Posterior cingulate gyrus (tissue), 11 donors: ENCODE data around the gene TSPYL6.

Source experiments
- DNase-seq, 10 donors: peaks; one replicate each; pipeline versions ENCODE4 v3.0.0 to v3.0.0-alpha.2; 2020 to 2021; ENCODE audit warnings: mixed read lengths in 3 of 10
- intact Hi-C: fragments of 100-400 bp; cut with DNase I; formaldehyde crosslinking; loops from one replicate; pipeline ENCODE4 v1.15.1; 2023

The TSPYL6 gene

GRCh38 chr2:54207666-54208195 lies 48.3 kb downstream of the TSPYL6 start:
- DNase-seq = no peak
- intact Hi-C loops = loop anchor here (5.0 kb wide), 1 partner anchor 125 kb away; a partner anchor contains a TSS

- DNase-seq = no peak
- intact Hi-C loops = loop anchor here (5.0 kb wide), 1 partner anchor 126 kb away; a partner anchor contains a TSS
Measured at GRCh38 chr2:54206596-54206995, 49.4 kb downstream of the TSPYL6 start.

- intact Hi-C loops = no loop called here
Measured at GRCh38 chr2:54204476-54204875, 51.6 kb downstream of the TSPYL6 start.

More at GRCh38 chr2:54204476-54204875, 51.6 kb downstream of the TSPYL6 start:
- DNase-seq = no peak
